WI38 (cell line): ENCODE results near the gene ARHGDIB.

Experiments used
- H3K4me3 ChIP-seq: 2 replicates; pipeline ENCODE4 v1.5.1; 2011; ENCODE audit warnings: low read depth, mild to moderate bottlenecking, control low read depth, low read length
- TF ChIP-seq, protein P1 (sequence below): IDR thresholded peaks from 2 replicates; pipeline ENCODE4 v1.5.1; 2012; ENCODE audit warnings: low read depth, mild to moderate bottlenecking, control low read depth, low read length

ARHGDIB gene

DNA sequence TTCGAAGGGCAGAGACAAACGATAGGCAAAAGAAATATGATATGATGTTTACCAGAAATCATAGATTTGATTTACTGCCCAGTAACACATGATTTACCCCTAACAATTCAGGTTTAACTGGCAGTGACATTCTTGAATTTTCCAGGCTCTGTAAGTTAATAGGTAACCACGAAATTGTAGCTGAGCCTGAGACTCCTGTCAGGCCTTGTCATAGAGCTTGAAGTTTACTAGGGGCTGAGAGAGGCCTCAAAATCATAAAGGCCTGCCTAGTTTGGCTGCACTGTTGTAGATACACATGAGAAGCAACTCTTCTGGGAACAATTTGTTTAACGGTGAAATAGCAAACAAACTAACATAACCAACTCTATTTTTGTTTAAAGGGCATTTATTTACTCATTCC, 26.4 kb downstream of the ARHGDIB start:
- no peak overlapping the region for H3K4me3 ChIP-seq
- TF ChIP-seq, protein P1, sequence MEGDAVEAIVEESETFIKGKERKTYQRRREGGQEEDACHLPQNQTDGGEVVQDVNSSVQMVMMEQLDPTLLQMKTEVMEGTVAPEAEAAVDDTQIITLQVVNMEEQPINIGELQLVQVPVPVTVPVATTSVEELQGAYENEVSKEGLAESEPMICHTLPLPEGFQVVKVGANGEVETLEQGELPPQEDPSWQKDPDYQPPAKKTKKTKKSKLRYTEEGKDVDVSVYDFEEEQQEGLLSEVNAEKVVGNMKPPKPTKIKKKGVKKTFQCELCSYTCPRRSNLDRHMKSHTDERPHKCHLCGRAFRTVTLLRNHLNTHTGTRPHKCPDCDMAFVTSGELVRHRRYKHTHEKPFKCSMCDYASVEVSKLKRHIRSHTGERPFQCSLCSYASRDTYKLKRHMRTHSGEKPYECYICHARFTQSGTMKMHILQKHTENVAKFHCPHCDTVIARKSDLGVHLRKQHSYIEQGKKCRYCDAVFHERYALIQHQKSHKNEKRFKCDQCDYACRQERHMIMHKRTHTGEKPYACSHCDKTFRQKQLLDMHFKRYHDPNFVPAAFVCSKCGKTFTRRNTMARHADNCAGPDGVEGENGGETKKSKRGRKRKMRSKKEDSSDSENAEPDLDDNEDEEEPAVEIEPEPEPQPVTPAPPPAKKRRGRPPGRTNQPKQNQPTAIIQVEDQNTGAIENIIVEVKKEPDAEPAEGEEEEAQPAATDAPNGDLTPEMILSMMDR: no peak

DNA sequence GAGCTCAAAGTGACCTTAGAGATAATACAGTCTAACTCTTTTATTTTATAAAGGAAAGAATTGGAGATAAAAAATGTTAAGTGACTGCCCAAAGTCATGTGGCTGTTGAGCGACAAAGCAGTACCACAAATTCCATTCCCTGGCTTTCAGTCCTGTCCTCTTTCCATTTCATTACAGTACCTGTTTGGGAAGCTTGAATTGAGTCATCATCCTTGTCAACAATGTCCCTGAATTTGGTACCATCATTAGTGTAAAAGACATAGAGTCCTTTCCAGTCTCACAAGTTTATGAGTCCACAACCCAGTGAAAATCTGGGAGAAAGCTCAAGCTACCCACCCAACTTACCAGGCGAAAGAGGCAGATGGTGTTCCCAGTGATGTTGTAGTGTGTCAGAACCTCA, 26.9 kb downstream of the ARHGDIB start:
- TF ChIP-seq, protein P1: no peak
- no peak overlapping the region for H3K4me3 ChIP-seq

DNA sequence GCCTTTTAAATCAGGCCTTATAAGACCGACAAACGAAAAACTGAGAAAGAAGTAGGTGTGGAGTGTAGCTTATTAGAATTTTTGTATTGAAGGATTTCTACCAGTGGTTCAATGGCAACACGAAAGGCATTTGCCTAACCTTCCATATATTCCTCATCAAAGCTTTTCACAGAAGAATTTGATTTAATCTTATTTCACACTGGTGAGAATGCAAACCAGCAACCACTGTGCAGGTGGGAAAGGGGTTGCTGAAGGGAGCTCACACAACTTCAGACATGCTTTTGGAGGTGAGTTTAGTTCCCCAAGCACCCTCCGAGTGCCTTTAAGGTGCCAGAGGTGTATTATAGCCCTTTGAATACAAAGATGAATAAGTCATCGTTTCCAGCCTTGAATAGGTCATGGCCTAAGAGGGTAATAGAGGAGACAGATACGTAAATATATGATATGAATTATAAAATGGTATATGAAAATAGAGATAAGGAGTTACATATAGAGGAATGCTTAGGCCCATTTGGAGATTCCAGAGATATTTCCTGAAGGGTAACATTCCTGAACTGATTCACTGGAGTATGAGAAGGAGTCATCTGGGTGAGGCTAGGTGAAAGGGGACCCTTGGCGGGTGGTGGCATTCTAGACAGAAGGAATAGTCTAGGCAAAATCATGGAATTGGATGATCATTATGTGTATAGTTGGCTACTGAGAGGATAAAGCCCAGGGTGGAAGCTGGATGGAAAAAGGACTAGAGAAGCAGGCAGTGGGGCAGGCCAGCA, 29.4 kb downstream of the ARHGDIB start:
- H3K4me3 ChIP-seq: no peak overlapping the region

DNA sequence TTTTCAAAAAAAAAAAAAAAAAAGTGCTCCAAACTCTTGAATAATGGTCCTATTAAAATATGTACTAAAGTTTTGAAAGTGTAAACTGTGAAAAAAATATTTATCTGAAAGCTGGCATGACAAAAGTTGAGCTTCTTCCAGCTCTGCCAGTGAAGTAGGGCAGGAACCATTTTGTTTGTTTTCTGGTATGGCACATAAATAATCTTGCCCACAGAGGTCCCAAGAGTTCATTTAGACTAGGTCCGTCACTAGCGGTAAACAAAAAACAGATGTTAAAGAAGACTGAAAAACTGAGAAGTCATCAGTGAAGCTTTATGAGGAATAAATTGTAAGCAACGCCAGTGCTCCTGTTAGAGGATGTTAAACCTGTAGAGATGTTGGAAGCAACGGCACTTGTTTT, 30.0 kb downstream of the ARHGDIB start:
- no peak overlapping the region for H3K4me3 ChIP-seq
- TF ChIP-seq, protein P1: no peak

More for the DNA sequence above, 29.4 kb downstream of the ARHGDIB start:
- TF ChIP-seq, protein P1: no peak

DNA sequence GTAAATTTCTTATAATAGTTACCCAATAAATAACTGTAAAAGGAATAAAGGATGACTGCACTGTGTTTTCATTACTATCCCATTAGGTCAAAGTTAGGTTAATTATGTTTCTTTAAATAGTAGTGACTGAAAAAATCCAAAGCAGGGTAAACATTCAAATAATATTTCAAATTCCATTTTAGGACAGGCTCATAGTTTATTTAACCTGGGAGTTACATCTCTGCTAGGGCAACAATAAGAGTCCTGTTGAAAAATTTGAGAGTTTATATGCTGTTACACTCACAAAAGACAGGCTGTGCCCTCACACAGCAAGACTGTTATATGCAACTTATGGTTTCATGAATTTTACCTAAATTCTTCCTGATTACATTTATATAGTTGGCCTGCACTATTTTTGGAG, 31.1 kb downstream of the ARHGDIB start:
- TF ChIP-seq, protein P1: no peak

DNA sequence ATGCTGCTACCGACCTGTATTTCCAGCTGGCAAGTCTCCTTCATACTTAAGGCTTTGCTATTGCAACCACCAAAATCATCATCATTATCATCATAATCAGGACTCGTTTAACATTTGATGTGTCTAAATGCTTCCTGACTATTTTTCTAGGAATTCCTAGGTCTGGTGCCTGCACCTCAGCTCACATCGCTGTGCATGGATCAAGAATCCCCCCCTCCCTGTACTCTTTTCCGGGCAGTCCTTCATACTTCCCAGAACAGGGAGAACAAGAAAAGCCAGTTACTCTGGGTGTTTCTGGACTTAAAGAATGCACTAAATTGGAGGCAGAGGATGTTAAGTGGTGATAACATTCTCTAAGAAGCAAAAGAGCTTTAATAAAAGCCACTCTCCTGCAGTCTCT, 32.5 kb downstream of the ARHGDIB start:
- H3K4me3 ChIP-seq: no peak overlapping the region
- TF ChIP-seq, protein P1: no peak

More for the DNA sequence above, 31.1 kb downstream of the ARHGDIB start:
- H3K4me3 ChIP-seq: no peak overlapping the region

DNA sequence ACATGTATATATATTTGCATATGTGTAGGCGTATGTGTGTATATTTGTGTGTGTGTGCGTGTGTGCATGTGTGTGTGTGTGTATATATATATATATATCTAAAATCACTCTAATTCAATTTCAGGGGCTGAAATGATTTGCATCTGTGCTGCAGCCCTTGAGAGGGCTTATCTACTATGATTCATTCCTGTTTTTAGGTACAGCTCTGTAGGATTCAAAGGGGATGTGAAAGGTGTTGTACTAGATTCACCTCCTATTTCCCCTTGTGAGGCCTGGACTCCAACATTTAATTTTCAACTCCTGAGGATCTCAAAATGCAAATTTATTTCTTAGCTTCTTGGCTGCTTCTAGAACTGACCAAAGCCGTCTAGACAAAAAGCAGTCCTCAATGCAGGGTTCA, 34.1 kb downstream of the ARHGDIB start:
- H3K4me3 ChIP-seq: no peak overlapping the region
- TF ChIP-seq, protein P1: no peak
